PFSK-1 (cell line): ENCODE measurements around the gene ARSK.

ENCODE experiments used
- FOXP2 ChIP-seq: optimal IDR thresholded peaks from 2 replicates; pipeline ENCODE3; 2011; ENCODE audit warnings: borderline replicate concordance, control low read depth, inconsistent platforms; ENCODE audit not compliant: insufficient read depth; ENCODE audit errors: extremely low read length, extremely low read depth
- POLR2AphosphoS5 ChIP-seq: IDR thresholded peaks from 2 replicates; pipeline ENCODE4 v1.6.1; 2012; ENCODE audit warnings: low read depth, mild to moderate bottlenecking, control low read depth, low read length, moderate library complexity
- SIN3A ChIP-seq: IDR thresholded peaks from 2 replicates; pipeline ENCODE4 v1.6.1; 2012; ENCODE audit warnings: mild to moderate bottlenecking, low read length, moderate library complexity, borderline replicate concordance; ENCODE audit not compliant: insufficient read depth
- TAF1 ChIP-seq: IDR thresholded peaks from 2 replicates; pipeline ENCODE4 v1.6.1; 2012; ENCODE audit warnings: low read length, control low read depth, borderline replicate concordance; ENCODE audit not compliant: insufficient read depth
- TF ChIP-seq, protein P1 (sequence below), 2 experiments: IDR thresholded peaks; 2 replicates each; pipeline versions ENCODE4 v1.6.1 to v1.8.0; 2011 to 2012; ENCODE audit warnings: low read depth in 2 of 2, low read length in 2 of 2, control low read depth in 1 of 2, inconsistent platforms in 1 of 2, mild to moderate bottlenecking in 1 of 2, moderate library complexity in 1 of 2; ENCODE audit not compliant: insufficient read depth in 1 of 2

ARSK gene

DNA sequence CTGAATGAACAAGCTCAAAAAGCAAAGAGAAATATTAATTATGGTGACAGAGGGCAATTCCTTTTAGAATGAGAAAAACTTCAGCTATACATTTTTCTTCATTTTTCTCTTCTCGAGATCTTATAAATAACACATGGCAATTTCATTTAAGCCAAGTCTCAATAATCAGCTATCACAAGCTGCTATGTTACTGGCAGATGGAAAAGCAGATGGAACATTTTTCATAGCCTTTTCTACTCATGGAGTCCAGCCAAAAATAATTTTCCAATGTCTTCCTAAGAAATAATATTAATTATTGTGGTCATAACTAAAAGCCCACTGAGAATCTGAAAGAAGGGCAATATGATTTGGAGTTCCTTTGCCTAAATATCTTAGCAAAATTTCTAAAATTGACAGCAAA is 35.8 kb upstream of the ARSK start:
- no peak for TF ChIP-seq TAF1
- TF ChIP-seq, protein P1, sequence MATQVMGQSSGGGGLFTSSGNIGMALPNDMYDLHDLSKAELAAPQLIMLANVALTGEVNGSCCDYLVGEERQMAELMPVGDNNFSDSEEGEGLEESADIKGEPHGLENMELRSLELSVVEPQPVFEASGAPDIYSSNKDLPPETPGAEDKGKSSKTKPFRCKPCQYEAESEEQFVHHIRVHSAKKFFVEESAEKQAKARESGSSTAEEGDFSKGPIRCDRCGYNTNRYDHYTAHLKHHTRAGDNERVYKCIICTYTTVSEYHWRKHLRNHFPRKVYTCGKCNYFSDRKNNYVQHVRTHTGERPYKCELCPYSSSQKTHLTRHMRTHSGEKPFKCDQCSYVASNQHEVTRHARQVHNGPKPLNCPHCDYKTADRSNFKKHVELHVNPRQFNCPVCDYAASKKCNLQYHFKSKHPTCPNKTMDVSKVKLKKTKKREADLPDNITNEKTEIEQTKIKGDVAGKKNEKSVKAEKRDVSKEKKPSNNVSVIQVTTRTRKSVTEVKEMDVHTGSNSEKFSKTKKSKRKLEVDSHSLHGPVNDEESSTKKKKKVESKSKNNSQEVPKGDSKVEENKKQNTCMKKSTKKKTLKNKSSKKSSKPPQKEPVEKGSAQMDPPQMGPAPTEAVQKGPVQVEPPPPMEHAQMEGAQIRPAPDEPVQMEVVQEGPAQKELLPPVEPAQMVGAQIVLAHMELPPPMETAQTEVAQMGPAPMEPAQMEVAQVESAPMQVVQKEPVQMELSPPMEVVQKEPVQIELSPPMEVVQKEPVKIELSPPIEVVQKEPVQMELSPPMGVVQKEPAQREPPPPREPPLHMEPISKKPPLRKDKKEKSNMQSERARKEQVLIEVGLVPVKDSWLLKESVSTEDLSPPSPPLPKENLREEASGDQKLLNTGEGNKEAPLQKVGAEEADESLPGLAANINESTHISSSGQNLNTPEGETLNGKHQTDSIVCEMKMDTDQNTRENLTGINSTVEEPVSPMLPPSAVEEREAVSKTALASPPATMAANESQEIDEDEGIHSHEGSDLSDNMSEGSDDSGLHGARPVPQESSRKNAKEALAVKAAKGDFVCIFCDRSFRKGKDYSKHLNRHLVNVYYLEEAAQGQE (IDR thresholded peaks at IDR 0.05; ENCODE audit: insufficient read depth in 1 of 2, low read depth in 2 of 2, low read length in 2 of 2): no peak
- TF ChIP-seq FOXP2: no peak
- TF ChIP-seq SIN3A: no peak
- TF ChIP-seq POLR2AphosphoS5: no peak

- TF ChIP-seq FOXP2: no peak
- no peak for TF ChIP-seq POLR2AphosphoS5
- no peak for TF ChIP-seq TAF1
- TF ChIP-seq SIN3A: no peak
- TF ChIP-seq, protein P1 (IDR thresholded peaks at IDR 0.05; ENCODE audit: insufficient read depth in 1 of 2, low read depth in 2 of 2, low read length in 2 of 2): no peak
Measured at GRCh38 chr5:95519681-95520080, 35.2 kb upstream of the ARSK start.

- TF ChIP-seq TAF1: no peak
- TF ChIP-seq, protein P1 (IDR thresholded peaks at IDR 0.05; ENCODE audit: insufficient read depth in 1 of 2, low read depth in 2 of 2, low read length in 2 of 2): no peak
- no peak for TF ChIP-seq POLR2AphosphoS5
- no peak for TF ChIP-seq FOXP2
- TF ChIP-seq SIN3A: no peak
Measured at GRCh38 chr5:95520206-95520605, 34.7 kb upstream of the ARSK start.

DNA sequence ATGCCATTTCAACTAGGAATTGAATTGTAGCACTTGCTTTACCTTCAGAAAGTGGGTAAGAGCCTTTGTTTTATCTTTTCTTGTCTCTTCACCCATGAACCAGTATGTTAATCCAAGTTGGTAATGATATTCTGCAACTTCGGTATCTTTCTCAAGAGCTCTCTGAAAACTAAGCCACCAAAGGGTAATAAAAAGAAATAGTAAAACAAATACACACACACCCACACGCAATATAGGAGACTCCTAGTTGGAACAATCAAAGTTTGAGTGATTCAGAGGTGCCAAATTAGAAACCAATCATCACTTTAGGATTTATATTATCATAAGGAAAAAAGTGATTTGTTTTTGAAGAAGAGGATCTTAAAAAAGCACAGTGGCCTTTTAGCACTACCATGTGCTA is 30.5 kb upstream of the ARSK start:
- no peak for TF ChIP-seq TAF1
- no peak for TF ChIP-seq SIN3A
- TF ChIP-seq, protein P1 (IDR thresholded peaks at IDR 0.05; ENCODE audit: insufficient read depth in 1 of 2, low read depth in 2 of 2, low read length in 2 of 2): no peak
- TF ChIP-seq FOXP2: no peak
- no peak for TF ChIP-seq POLR2AphosphoS5

DNA sequence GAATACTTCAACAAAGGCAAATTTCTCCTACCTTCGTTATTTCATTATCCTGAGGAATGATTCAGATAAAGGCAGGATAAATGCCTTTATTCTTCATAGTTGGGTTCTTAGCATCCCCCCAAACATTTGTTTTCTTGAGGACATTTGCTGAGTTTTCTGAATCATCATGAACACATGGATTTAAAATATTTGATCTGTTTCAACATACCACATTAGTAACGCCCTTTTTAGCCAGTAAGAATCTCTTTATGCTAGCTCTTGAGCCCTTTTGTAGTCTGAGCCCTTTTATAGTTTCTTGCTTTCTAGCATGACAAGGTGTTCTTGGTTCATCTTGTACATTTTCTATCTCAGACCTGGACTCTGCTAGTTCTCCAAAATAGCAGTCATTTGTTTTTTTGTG is 28.0 kb upstream of the ARSK start:
- no peak for TF ChIP-seq POLR2AphosphoS5
- TF ChIP-seq, protein P1 (IDR thresholded peaks at IDR 0.05; ENCODE audit: insufficient read depth in 1 of 2, low read depth in 2 of 2, low read length in 2 of 2): no peak
- TF ChIP-seq SIN3A: no peak
- no peak for TF ChIP-seq FOXP2
- TF ChIP-seq TAF1: no peak
